Stimulated activated CD8-positive, alpha-beta memory T cell treated with anti-CD3 and anti-CD28 coated beads, Interleukin-15, amount 100 ng/mL, for 48 hours (primary cell): Measurements from ENCODE around the gene NDRG2.

ENCODE experiments used
- DNase-seq, 2 donors: peaks; one replicate each; pipeline ENCODE4 v3.0.0-alpha.2; 2020; ENCODE audit warnings: low read depth in 2 of 2

The NDRG2 gene

GRCh38 chr14:21024585-21025370 lies at the start of gene NDRG2:
Gene NDRG2, minus strand, starts transcription at chr14:21025061. Its CDS starts 1,746 bp downstream, at chr14:21023315.
- peak; percentile 42 to 44 for DNase-seq

GRCh38 chr14:21073921-21074320 lies 49.1 kb upstream of the NDRG2 start:
- no peak for DNase-seq

DNA sequence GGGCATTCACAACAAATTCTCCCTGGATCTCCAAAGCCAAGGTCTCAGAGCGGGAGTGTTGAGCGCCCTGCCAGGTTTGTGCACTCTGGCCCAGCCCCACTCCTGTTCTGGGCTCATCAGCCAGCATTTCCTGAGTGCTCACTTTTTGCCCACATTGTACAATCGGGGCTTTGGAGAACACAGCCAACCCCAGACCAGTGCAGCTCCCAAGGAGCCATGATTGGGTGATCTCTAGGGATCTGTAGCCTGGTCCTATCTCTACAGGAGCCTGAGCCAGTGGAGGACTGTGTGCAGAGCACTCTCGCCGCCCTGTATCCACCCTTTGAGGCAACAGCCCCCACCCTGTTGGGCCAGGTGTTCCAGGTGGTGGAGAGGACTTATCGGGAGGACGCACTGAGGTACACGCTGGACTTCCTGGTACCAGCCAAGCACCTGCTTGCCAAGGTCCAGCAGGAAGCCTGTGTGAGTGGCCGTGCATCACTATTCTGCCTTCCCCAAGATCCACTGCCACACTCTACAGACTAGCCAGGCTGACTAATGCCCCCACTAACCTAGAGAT lies 48.0 kb upstream of the NDRG2 start:
- no peak for DNase-seq

GRCh38 chr14:21072031-21072473 lies 47.2 kb upstream of the NDRG2 start:
- DNase-seq: no peak

- peak; percentile 28 to 35 for DNase-seq
Observed at GRCh38 chr14:21071225-21072030, 46.6 kb upstream of the NDRG2 start.

DNA sequence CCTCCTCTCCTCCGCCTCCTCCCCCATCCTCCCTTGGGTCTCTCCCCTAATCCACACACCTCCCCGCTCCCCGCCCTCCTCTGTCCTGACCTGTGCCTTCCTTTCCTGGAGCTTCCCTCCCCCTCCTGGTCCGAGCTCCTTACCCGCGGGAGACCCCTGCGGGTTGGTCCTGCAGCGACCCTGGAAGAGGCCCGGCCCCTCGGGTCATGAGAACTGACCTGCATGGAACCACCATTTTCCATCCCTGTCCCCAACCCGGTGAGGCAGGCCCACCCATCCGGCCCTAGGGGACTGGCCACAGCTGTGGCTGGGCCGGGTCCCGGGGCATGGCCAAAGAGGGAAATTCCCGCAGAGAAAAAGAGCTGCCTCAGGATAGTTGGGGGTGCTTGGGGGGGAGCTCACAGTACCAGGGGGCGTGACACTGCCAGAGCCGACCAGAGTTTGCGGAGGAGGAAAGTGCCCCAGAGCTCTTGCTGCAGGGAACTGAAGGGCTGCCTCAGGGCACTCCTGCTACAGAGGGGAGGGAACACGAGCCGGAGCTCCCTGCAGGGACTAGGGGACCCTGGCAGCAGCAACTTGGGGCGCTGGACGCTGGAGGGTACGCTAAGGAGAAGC lies 45.9 kb upstream of the NDRG2 start:
- no peak for DNase-seq

- DNase-seq: no peak
Observed at GRCh38 chr14:21070083-21070609, 45.3 kb upstream of the NDRG2 start, which contains the start of gene ARHGEF40. Gene ARHGEF40, plus strand, starts transcription at chr14:21070304. Its CDS starts 93 bp downstream, at chr14:21070397.

DNA sequence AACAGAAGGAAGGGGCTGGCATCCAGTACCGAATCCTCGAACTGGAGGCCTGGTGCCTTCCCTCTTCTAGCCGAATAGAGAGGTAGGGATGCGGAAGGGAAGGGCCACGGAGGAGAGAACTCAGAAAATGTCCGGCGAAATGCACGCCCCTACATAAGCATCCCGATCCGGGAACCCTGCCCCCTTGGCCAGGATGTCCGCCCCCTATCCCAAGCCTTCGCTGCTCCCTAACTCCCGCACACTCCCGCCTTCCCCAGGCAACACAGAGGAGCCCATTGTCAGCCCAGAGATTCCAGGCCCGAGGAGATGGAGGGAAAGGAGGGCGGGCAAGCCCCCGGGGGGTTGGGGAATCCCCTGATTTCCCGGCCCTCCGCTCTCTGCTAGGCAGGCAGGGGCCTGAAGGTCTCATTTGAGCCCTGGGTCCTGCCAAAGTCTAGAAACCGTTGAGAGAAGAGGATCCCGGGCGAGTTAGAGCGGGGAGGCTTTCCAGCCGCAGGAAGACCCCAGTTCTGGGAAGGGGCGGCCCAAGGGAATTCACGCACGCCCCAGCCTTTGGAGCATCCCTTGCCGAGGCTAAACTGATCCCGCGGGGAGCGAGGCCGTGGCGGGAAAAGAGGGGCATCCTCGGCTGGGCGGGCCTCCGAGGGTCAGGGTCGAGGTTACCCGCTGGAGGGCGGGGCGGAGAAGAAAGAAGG lies 44.7 kb upstream of the NDRG2 start:
- DNase-seq: no peak

GRCh38 chr14:21068521-21069387 lies 43.9 kb upstream of the NDRG2 start:
- DNase-seq: no peak

- DNase-seq: no peak
Observed at GRCh38 chr14:21066882-21067502, 42.1 kb upstream of the NDRG2 start.

DNA sequence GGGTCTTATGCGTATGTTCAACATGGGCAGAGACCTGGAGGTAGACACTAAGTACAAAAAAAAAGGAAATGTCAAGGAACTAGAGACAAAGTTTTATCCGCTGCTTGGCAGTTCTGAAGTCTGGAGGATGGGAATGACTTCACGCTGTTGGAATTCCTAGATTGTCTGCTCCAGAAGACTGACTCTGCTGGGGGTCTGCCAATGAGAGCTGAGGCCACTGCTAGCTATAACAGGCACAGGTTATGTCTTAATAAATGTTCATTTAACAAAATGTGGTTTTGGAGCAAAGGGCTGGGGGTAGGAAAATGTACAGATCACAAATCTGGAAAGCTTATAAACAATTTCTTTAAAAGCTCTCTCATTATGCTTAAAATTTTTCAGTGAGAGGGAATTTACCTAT lies 38.6 kb upstream of the NDRG2 start:
- DNase-seq: no peak

- no peak for DNase-seq
Observed at GRCh38 chr14:21061347-21061668, 36.4 kb upstream of the NDRG2 start.

- no peak for DNase-seq
Observed at GRCh38 chr14:21060614-21061346, 35.9 kb upstream of the NDRG2 start.

DNA sequence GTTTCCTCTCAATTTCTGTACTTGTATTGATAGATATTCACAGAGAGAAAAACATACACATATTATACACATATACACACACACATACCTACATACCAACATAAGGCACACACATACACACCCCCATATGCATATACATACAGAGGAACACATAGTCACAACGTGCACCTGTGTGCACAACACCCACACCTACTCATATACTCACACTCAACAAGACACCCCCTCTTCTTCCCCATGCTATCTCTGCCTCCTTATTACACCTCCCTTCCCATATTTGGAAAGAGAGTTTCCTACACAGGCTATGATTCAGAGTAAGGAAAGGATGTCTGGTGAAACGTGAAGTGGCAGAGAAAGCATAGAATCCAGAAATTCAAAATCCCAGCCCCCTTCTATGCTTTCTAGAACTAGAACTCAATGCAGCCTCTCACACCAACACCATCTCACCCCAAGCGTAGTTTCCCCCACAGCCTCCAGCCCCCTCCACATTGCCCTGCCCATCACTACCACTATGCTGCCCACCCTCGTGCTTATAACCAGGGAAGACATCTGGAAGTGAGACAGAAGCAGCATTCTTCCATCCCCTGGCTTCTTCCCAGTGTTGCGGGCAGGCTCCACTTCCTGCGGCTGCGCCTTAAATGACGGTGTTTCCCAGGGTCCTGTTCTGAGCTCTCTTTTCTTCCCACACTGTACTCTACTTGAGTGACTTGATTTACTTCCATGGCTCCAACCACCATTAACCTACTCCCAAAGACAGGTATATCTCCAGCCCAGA lies 35.2 kb upstream of the NDRG2 start:
- no peak for DNase-seq

- no peak for DNase-seq
Observed at GRCh38 chr14:21058903-21059302, 34.0 kb upstream of the NDRG2 start.

- DNase-seq: no peak
Observed at GRCh38 chr14:21057803-21058675, 33.2 kb upstream of the NDRG2 start, which contains the start of gene RNASE8. Gene RNASE8, plus strand, starts transcription at chr14:21057822. Its CDS starts 71 bp downstream, at chr14:21057893.

- DNase-seq: no peak
Observed at GRCh38 chr14:21056520-21057163, 31.8 kb upstream of the NDRG2 start.
